PC-9 (cell line): ENCODE measurements around the gene SH3D21. TPM values are rescaled to one million over a fixed set of nuclear protein-coding genes. Genes with fewer than 3 reads are reported as not detected.
A peak's percentile ranks its signal among the peaks of the same experiment; 100 is the strongest.

ENCODE experiments used
- BruUV-seq: library from RNA; stranded (reverse); fragments of 400-500 nt; replicated peaks from 2 replicates; lab custom pipeline; 2021; lab: Mats Ljungman, UMichigan
- CTCF ChIA-PET: fragments of 300-600 bp; sonication (Branson Sonifier 250); formaldehyde crosslinking; loops from one replicate; lab custom pipeline; 2022; ENCODE audit warnings: antibody characterized with exemption; lab: Charles Lee
- POLR2A ChIA-PET: fragments of 300-600 bp; sonication (Branson Sonifier 250); formaldehyde crosslinking; loops from one replicate; lab custom pipeline; 2022; ENCODE audit warnings: antibody characterized with exemption; ENCODE audit not compliant: unreplicated experiment; lab: Charles Lee
- DNase-seq, 2 experiments: peaks; one replicate each; pipeline versions ENCODE4 v3.0.0 to v3.0.0-alpha.2; 2015 to 2022; ENCODE audit warnings: mixed read lengths in 1 of 2
- H2AFZ ChIP-seq: fragments of 200-600 bp; sonication (generic); 2 replicates; pipeline ENCODE4 v1.8.1; 2017; ENCODE audit warnings: antibody characterized with exemption
- H3F3A ChIP-seq: fragments of 200-600 bp; sonication (generic); 2 replicates; pipeline ENCODE4 v1.8.1; 2017; ENCODE audit warnings: antibody characterized with exemption, mild to moderate bottlenecking, low read depth; ENCODE audit not compliant: insufficient read depth
- H3K27ac ChIP-seq: fragments of 200-600 bp; sonication (generic); 2 replicates; pipeline ENCODE4 v1.6.1; 2016; ENCODE audit warnings: mixed run types
- H3K27me3 ChIP-seq: fragments of 200-600 bp; sonication (generic); 2 replicates; pipeline ENCODE4 v1.6.1; 2016; ENCODE audit warnings: low read depth, mixed run types; ENCODE audit not compliant: insufficient read depth
- H3K36me3 ChIP-seq: fragments of 200-600 bp; sonication (generic); 2 replicates; pipeline ENCODE4 v1.6.1; 2016; ENCODE audit warnings: low read depth, mixed run types
- H3K4me1 ChIP-seq: fragments of 200-600 bp; sonication (generic); replicated peaks from 2 replicates; pipeline ENCODE4 v1.6.1; 2016; ENCODE audit warnings: mixed run types; ENCODE audit not compliant: insufficient read depth
- H3K4me2 ChIP-seq: fragments of 200-600 bp; sonication (generic); 2 replicates; pipeline ENCODE4 v1.6.1; 2017; ENCODE audit warnings: mixed run types
- H3K4me3 ChIP-seq: fragments of 200-600 bp; sonication (generic); 2 replicates; pipeline ENCODE4 v1.6.1; 2016; ENCODE audit warnings: mixed run types
- H3K79me2 ChIP-seq: fragments of 200-600 bp; sonication (generic); 2 replicates; pipeline ENCODE4 v1.6.1; 2017; ENCODE audit warnings: low read depth, mixed run types
- H3K9me2 ChIP-seq: fragments of 200-600 bp; sonication (generic); 2 replicates; pipeline ENCODE4 v1.8.1; 2017; ENCODE audit warnings: mild to moderate bottlenecking; ENCODE audit not compliant: insufficient read depth
- H3K9me3 ChIP-seq: fragments of 200-600 bp; sonication (generic); 2 replicates; pipeline ENCODE4 v1.8.1; 2016; ENCODE audit warnings: low read depth; ENCODE audit not compliant: insufficient read depth
- H4K20me1 ChIP-seq: fragments of 200-600 bp; sonication (generic); 2 replicates; pipeline ENCODE4 v1.8.1; 2017; ENCODE audit not compliant: insufficient read depth
- EZH2 ChIP-seq: fragments of 200-600 bp; sonication (generic); IDR thresholded peaks from 2 replicates; pipeline ENCODE4 v1.8.0; 2017; ENCODE audit warnings: antibody characterized with exemption, low read depth
- intact Hi-C: fragments of 100-400 bp; cut with micrococcal nuclease; formaldehyde crosslinking; loops from one replicate; pipeline ENCODE4 v1.10.0; 2022; ENCODE audit not compliant: unreplicated experiment
- total RNA-seq: library from RNA; stranded (reverse); gene quantifications from 2 replicates; pipeline ENCODE4 v1.2.3, GENCODE V29; 2021
- TF ChIP-seq, protein P1 (sequence below): fragments of 200-600 bp; sonication (generic); conservative IDR thresholded peaks from 2 replicates; pipeline ENCODE4 v1.6.1; 2017; ENCODE audit warnings: mixed run types, antibody characterized with exemption, mild to moderate bottlenecking, moderate library complexity

The SH3D21 gene
- total RNA-seq, 1 experiment from 2014 or later = 18.3 TPM

- Histone ChIP-seq H3K27me3 (no peaks in the 10 kb centered on the region), H2AFZ (no peak overlapping the region), H3F3A (peaks cover 59% of the 10 kb centered on the region), H3K36me3 (peaks cover 21% of the 10 kb centered on the region), H3K4me2 (no peak overlapping the region), H3K79me2 (peaks cover 4% of the 10 kb centered on the region; the same call in 1 of the 2 replicates), H4K20me1 (no peaks in the 10 kb centered on the region), H3K9me2 (no peaks in the 10 kb centered on the region), H3K27ac (no peak overlapping the region), H3K4me3 (no peak overlapping the region), H3K9me3 (no peaks in the 10 kb centered on the region), H3K4me1 (peaks cover 54% of the 10 kb centered on the region)
- TF ChIP-seq, protein P1, sequence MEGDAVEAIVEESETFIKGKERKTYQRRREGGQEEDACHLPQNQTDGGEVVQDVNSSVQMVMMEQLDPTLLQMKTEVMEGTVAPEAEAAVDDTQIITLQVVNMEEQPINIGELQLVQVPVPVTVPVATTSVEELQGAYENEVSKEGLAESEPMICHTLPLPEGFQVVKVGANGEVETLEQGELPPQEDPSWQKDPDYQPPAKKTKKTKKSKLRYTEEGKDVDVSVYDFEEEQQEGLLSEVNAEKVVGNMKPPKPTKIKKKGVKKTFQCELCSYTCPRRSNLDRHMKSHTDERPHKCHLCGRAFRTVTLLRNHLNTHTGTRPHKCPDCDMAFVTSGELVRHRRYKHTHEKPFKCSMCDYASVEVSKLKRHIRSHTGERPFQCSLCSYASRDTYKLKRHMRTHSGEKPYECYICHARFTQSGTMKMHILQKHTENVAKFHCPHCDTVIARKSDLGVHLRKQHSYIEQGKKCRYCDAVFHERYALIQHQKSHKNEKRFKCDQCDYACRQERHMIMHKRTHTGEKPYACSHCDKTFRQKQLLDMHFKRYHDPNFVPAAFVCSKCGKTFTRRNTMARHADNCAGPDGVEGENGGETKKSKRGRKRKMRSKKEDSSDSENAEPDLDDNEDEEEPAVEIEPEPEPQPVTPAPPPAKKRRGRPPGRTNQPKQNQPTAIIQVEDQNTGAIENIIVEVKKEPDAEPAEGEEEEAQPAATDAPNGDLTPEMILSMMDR = no peak
- no peak for TF ChIP-seq EZH2
- CTCF ChIA-PET = no interaction called here
- intact Hi-C loops = no loop called here
- DNase-seq = no peak
- POLR2A ChIA-PET = no interaction called here
- BruUV-seq = no TSS peak
Measured at GRCh38 chr1:36346741-36347370, 40.7 kb downstream of the SH3D21 start.

DNA sequence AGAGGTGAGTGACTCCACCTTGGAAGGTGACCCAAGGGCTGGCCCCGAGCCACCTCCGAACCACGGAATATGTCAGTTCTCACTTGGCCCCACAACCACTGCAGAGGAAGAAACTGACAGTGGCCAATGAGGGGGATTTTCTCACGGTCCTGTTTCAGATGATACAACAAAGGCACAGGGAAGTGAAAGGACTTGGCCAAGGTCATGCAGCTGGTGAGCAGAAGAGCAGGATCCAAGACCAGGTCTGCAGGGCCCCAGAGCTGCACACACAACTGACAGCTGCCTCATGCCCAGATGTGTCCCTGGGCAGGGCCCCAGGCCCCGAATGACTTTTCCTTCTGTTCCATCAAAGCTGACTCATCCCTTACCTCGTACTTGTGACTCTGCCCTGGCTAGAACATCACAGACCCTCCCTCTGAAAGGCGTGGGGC, 43.1 kb downstream of the SH3D21 start:
- intact Hi-C loops = no loop called here
- H3K4me3 ChIP-seq = no peak overlapping the region
- peaks cover 16% of the 10 kb centered on the region for H3K36me3 ChIP-seq
- ChIA-PET CTCF (interaction anchor here (0.9 kb wide), 1 partner anchor 20 kb away, joined by 3 read pairs; no protein-coding TSS in a partner anchor), POLR2A (no interaction called here)
- BruUV-seq = no TSS peak
- no peaks in the 10 kb centered on the region for H3K9me3 ChIP-seq
- TF ChIP-seq, protein P1 = no peak
- no peak for TF ChIP-seq EZH2
- peaks cover 64% of the 10 kb centered on the region for H3K4me1 ChIP-seq
- H3F3A ChIP-seq = peaks cover 69% of the 10 kb centered on the region
- H3K27me3 ChIP-seq = no peaks in the 10 kb centered on the region
- H3K4me2 ChIP-seq = peak overlapping the region; percentile 89; the same call in 1 of the 2 replicates
- DNase-seq = peak; percentile 54 to 62
- peak overlapping the region; percentile 97; the same call in 1 of the 2 replicates for H3K27ac ChIP-seq
- H4K20me1 ChIP-seq = no peaks in the 10 kb centered on the region
- no peak overlapping the region for H2AFZ ChIP-seq
- no peaks in the 10 kb centered on the region for H3K9me2 ChIP-seq
- H3K79me2 ChIP-seq = peaks cover 8% of the 10 kb centered on the region; the same call in 1 of the 2 replicates

DNA sequence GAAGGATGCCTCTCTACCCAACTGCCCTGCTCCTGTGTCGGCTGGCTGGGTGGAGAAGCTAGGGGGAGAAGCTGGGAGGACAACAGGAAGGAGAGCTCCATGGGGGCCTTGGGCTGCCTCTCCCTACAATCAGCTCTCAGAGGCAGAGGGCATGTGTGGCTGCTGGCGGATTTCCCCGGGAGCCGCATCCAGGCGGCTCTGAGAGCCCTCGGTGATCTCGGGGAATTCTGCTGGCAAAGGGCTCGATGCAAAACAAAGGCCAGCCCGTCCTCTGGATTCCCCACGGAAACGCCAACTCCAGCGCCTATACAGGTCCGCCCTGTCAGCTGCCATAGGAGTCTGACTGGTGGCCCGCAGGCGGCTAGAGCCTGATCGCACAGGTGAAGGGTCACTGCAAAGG, 43.7 kb downstream of the SH3D21 start:
- peak in 1 of 2 experiments; percentile 44 for DNase-seq
- BruUV-seq = no TSS peak
- TF ChIP-seq, protein P1 = no peak
- no peak for TF ChIP-seq EZH2
- Histone ChIP-seq H3K4me2 (peak overlapping the region; percentile 89), H3K36me3 (peaks cover 16% of the 10 kb centered on the region), H3K27me3 (no peaks in the 10 kb centered on the region), H3K4me3 (no peak overlapping the region), H3F3A (peaks cover 66% of the 10 kb centered on the region), H3K79me2 (peaks cover 8% of the 10 kb centered on the region; the same call in 1 of the 2 replicates), H2AFZ (no peak overlapping the region), H4K20me1 (no peaks in the 10 kb centered on the region), H3K27ac (peak overlapping the region; percentile 97), H3K9me2 (no peaks in the 10 kb centered on the region), H3K4me1 (peaks cover 64% of the 10 kb centered on the region), H3K9me3 (no peaks in the 10 kb centered on the region)
- intact Hi-C loops = loop anchor here (2.0 to 10.0 kb wide), 3 partner anchors 71 to 1345 kb away; partner anchors contain the start of gene CDCA8
- POLR2A ChIA-PET = interaction anchor here (0.5 kb wide), 1 partner anchor 1121 kb away, joined by 13 read pairs; no protein-coding TSS in a partner anchor
- CTCF ChIA-PET = interaction anchor here (0.9 to 1.3 kb wide), 2 partner anchors 19 to 50 kb away, joined by 3 to 10 read pairs; no protein-coding TSS in a partner anchor
